ENCODE data around the gene MYBL2.

DNA sequence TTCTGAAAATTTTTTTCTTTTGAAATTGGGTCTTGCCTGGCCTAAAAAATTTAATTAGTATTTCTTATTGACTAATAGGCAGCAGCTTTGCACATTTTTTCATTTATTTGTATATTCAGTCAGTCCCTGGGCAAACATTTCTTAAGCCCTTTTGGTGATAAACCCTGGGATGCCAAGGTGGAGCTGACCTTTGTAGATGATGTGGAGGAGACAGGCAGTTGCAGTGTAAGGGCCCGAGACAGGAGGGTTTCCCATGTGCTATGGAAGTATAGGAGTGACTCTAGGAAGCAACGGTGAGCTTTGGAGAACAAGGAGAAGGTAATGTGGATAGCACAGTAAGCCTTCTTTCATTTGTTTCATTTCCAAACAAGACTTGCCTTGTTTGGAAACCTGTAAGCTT is 3.5 kb downstream of the MYBL2 start:
- no peak for TF ChIP-seq RAD21 (IDR thresholded peaks at IDR 0.05)
- TF ChIP-seq, protein P1, sequence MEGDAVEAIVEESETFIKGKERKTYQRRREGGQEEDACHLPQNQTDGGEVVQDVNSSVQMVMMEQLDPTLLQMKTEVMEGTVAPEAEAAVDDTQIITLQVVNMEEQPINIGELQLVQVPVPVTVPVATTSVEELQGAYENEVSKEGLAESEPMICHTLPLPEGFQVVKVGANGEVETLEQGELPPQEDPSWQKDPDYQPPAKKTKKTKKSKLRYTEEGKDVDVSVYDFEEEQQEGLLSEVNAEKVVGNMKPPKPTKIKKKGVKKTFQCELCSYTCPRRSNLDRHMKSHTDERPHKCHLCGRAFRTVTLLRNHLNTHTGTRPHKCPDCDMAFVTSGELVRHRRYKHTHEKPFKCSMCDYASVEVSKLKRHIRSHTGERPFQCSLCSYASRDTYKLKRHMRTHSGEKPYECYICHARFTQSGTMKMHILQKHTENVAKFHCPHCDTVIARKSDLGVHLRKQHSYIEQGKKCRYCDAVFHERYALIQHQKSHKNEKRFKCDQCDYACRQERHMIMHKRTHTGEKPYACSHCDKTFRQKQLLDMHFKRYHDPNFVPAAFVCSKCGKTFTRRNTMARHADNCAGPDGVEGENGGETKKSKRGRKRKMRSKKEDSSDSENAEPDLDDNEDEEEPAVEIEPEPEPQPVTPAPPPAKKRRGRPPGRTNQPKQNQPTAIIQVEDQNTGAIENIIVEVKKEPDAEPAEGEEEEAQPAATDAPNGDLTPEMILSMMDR (IDR thresholded peaks at IDR 0.05; ENCODE audit: low read depth, low read length, missing input control) = no peak
- TF ChIP-seq, protein P2, sequence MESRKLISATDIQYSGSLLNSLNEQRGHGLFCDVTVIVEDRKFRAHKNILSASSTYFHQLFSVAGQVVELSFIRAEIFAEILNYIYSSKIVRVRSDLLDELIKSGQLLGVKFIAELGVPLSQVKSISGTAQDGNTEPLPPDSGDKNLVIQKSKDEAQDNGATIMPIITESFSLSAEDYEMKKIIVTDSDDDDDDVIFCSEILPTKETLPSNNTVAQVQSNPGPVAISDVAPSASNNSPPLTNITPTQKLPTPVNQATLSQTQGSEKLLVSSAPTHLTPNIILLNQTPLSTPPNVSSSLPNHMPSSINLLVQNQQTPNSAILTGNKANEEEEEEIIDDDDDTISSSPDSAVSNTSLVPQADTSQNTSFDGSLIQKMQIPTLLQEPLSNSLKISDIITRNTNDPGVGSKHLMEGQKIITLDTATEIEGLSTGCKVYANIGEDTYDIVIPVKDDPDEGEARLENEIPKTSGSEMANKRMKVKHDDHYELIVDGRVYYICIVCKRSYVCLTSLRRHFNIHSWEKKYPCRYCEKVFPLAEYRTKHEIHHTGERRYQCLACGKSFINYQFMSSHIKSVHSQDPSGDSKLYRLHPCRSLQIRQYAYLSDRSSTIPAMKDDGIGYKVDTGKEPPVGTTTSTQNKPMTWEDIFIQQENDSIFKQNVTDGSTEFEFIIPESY (IDR thresholded peaks at IDR 0.05) = no peak
- TF ChIP-seq, protein P3, sequence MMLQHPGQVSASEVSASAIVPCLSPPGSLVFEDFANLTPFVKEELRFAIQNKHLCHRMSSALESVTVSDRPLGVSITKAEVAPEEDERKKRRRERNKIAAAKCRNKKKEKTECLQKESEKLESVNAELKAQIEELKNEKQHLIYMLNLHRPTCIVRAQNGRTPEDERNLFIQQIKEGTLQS (IDR thresholded peaks at IDR 0.05) = no peak
- no peak for TF ChIP-seq JUND (IDR thresholded peaks at IDR 0.05)
- TF ChIP-seq RXRA (IDR thresholded peaks at IDR 0.05) = no peak
- no peak for TF ChIP-seq NR2F2 (IDR thresholded peaks at IDR 0.05)
